Stimulated activated CD8-positive, alpha-beta memory T cell treated with anti-CD3 and anti-CD28 coated beads, Interleukin-7, amount 100 ng/mL, for 24 hours (primary cell): ENCODE measurements around the gene DNM2.
"Not testable (repeated sequence)": the region's sequence is repeated elsewhere in the genome, so short reads cannot be mapped to it uniquely, and the experiment has no call there.

ENCODE experiments used
- DNase-seq: peaks from one replicate; pipeline ENCODE4 v3.0.0-alpha.2; 2020; ENCODE audit warnings: low read depth

Gene DNM2

GRCh38 chr19:10752913-10753704 is 35.2 kb downstream of the DNM2 start:
- no peak for DNase-seq

DNA sequence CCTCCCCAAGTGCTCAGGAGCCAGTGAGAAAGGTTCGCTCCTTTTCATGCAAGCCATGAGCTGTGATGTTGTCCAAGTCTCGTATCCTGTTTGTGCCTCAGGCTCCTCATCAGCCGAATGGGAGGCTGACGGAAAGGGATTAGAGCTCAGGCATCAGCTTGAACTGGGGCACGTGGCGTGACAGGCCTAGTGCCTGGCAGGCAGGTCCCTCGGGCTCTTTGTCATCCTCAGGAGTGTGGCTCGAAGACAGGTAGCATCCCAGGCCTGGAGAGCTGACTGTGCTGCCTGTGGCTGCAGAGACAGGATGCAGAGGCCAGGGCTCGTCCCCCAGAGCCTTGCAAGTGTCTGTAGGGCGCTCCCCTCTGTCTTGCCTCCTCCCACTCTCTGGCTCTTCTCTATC is 38.5 kb downstream of the DNM2 start:
- no peak for DNase-seq

DNA sequence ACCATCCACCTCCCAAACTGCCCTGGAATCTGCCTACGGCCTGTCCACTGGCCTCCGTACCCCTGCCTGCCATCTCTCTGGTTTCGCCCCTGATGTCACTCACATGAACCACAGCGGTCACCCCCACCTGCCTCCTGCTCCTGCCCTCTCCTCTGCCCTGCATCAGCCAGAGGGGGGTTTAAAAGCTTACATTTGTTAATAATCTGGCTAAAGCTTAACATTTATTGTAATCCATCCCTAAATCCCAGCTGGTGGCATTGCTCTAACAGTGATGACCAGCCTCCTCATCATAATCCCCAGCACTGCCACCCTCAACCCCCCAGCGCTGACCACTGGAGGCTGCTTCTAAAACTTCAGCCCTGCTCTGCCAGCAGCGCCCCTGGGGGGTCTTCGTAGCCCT is 38.9 kb downstream of the DNM2 start:
- DNase-seq, result no peak

GRCh38 chr19:10758050-10758449 is 40.2 kb downstream of the DNM2 start:
- not testable (repeated sequence) for DNase-seq

DNA sequence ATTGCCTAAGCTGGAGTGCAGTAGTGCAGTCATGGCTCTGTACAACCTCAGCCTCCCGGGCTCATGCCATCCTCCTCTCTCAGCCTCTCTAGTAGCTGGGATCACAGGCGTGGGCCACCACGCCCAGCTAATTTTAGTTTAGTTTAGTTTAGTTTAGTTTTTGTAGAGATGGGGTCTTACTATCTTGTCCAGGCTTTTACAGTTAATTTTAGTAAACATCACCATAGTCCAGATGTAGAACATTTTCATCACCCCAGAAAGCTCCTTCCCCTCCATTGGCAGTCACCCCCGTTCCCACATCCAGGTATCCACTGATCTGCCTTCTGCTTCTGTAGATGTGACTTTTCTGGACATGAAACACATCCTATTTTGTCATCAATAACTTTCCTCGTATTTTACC is 41.1 kb downstream of the DNM2 start:
- no peak for DNase-seq

- DNase-seq, result no peak
Measured at GRCh38 chr19:10760273-10760944, 42.5 kb downstream of the DNM2 start.

GRCh38 chr19:10761443-10762250 is 43.8 kb downstream of the DNM2 start:
- no peak for DNase-seq

GRCh38 chr19:10762656-10763055 is 44.8 kb downstream of the DNM2 start:
- DNase-seq, result no peak

DNA sequence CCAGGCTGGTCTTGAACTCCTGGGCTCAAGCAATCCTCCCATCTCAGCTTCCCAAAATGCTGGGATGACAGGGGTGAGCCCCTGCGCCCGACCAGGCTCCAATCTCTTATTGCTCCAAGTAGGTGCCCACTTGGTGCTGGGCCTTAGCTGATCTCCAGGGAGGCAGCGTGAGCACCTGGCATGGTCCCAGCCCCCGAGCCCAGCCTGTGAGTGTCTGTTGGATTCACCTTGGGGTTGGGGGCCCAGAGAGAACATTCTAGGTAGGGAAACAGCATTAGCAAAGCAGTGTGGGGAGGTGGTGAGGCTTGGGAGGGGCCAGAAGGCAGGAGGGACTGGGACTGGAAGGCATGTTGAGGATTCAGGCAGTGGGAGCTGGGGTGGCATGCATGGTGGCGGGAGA is 45.5 kb downstream of the DNM2 start:
- DNase-seq, result no peak

DNA sequence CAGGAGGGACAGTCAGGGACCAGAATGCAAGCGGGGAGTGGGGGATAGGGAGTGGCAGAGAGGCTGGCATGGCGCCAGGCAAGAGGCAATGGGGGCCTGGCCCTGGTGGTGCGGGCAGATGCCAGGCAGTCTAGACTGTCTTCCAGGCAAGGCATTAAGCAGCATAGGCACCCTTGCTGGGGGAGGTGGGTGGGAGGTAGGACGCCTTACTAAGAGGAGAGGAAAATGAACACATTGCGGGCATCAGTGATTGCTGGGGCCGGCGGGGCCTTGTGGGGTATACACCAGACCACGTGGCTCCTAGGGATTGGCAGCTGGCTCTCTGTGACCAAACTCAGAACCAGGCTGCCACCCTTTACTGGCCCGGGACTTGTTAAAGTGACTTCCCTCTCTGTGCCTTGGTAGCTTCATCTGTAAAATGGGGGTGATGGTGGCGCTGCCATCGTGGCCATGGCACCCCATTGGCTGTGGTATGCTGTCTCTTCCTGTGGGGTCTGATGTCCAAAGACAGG is 46.0 kb downstream of the DNM2 start:
- no peak for DNase-seq

- DNase-seq, result no peak
Measured at GRCh38 chr19:10764340-10764894, 46.5 kb downstream of the DNM2 start.

DNA sequence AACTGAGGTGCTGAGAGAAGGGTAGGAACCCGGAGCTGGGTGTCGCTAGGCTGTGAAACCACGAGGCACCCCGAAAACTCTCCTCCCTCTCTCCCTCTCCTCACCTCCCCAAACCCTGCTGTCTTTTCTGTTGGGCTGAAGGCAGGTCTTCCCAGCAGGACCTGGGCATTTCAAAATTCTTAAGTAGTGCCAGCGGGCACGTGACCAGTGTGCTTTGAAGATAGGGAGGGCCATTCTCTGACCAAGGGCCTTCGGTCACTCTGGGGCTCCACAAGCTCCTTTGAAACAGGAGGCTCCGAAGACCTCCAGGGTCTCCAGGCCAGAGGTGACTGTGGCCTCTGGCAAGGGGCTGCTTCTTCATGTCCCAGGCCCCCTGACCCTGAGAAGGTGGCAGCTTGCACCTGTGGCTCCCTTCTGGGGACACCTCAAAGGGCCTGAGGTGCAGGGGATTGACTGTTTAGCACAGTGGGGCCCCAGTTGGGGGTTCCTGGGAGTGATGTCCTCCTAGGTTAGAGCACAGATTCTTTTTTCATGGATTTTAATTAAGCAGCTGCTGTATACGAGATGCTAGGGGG is 48.3 kb downstream of the DNM2 start:
- DNase-seq, result no peak

- DNase-seq, result no peak
Measured at GRCh38 chr19:10766671-10767201, 48.9 kb downstream of the DNM2 start.

- no peak for DNase-seq
Measured at GRCh38 chr19:10767726-10768125, 49.8 kb downstream of the DNM2 start.

GRCh38 chr19:10768369-10768768 is 50.5 kb downstream of the DNM2 start:
- no peak for DNase-seq

DNA sequence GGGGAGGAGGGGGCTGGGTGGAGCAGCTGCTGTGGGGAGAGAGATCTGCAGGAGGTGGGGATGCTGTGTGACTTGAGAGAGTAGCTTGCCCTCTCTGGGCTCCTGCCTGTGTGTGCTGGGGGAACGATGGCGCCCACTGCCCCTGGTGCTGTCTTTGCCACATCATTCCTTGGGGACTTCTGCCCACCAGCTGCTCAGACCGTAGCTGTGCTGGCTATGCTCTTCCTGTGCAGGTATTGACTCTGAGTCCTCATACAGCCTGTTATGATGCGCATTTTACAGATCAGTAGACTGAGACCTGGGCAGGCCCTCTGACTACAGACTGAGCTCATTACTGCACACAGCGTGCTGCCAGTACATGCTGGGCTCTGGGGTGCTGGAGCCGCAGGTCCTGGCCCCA is 51.1 kb downstream of the DNM2 start:
- no peak for DNase-seq

DNA sequence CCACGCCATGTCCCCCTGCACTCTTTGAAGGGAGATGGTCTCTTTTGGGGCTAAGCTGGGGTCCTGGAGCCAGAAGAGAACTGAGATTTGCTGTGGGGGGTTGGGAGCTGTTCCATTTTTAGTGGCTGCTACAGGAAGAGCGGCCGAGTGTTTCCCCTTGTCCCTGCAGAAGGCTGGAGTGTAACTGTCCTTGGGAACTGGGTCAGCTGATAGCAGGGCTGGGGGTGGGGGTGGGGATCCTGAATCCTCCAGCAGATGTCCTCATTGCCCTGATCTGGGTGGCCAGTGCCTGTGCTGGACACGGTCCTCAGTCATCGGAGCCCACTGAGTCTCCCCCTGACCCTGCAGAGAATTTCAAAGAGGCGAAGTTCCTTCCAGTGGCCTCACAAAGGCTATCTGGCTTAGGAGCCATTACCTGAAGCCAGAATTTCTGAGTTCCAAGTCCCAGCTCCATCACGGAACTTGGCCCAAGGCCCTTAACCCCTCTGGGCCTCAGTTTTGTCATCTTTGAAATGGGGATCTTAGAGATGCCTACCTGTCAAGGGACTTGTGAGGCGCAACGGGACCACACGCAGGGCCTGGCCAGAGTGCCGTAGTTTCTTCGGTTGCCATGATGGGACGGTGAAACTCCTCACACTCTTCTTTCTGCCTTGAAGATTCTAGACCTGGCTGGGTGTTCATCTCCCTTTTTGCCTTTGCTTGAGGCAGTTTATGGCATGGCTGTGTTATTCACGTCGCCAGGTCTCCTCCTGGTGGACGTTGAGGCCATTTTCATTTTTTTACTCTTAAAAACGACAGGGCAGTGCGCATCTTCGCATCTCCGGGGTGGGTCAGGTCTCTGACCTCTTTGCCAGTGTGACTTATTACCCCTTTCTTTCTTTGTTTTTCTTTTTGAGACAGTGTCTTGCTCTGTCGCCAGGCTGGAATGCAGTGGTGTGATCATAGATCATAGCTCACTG is 51.9 kb downstream of the DNM2 start:
- DNase-seq, result no peak

- no peak for DNase-seq
Measured at GRCh38 chr19:10773969-10774368, 56.1 kb downstream of the DNM2 start.

DNA sequence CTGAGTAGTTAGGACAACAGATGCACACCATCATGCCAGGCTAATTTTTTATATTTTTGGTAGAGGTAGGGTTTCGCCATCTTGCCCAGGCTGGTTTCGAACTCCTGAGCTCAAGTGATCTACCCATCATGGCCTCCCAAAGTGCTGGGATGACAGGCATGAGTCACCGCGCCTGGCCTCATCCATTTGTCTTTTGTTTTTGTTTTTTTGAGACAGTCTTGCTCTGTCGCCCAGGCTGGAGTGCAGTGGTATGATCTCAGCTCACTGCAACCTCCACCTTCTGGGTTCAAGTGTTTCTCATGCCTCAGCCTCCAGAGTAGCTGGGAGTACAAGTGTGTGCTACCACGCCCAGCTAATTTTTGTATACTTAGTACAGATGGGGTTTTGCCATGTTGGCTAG is 57.0 kb downstream of the DNM2 start:
- no peak for DNase-seq

DNA sequence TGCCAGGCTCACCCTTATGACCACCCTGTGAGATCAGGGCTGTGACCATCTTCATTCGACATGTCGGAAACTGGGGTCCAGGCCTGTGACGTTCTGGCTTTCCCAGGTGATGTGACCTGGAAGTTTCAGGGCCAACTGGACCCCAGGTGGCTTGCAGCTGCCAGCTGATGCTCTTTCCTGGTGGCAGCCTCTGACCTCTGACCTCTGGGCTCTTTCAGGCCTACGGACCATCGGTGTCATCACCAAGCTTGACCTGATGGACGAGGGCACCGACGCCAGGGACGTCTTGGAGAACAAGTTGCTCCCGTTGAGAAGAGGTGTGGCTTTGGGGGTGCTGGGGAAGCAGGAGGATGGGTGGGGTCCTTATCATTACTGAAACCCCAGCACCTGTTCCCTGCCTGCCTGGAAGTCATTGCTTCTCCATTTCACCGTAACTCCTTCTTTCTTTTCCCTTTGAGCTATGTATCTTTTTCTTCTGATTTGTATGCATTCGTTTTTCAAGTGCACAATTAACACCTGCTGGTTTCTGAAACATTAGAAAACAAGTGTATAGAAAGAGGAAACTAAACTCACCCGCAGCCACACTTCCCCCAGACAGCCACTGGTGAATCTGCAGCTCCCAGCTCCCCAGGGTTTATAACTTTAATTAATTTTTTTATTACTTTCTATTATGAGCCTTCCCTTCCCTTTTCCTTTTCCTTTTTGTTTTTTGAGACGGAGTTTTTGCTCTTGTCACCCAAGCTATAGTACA is 59.2 kb downstream of the DNM2 start:
- no peak for DNase-seq
